Upper lobe of left lung (tissue), 6 donors: ENCODE measurements around the gene OGFOD2. TPM values are rescaled to one million over a fixed set of nuclear protein-coding genes. Genes with fewer than 3 reads are reported as not detected.
"Not testable (repeated sequence)": the region's sequence is repeated elsewhere in the genome, so short reads cannot be mapped to it uniquely, and the experiment has no call there.

ENCODE experiments used
- ATAC-seq, 2 donors: fragments of 200-7000 bp; cut with Tn5 transposase; one replicate each; pipeline ENCODE4 v1.9.1; 2022; ENCODE audit warnings: mild to moderate bottlenecking in 2 of 2, moderate library complexity in 2 of 2; ENCODE audit not compliant: low FRiP score in 2 of 2
- DNase-seq, 2 donors: peaks; one replicate each; pipeline ENCODE4 v3.0.0-alpha.2; 2019 to 2020
- H3K27ac ChIP-seq, 4 donors: fragments of 200-600 bp; sonication (generic); one replicate each; pipeline ENCODE4 v1.5.1; 2016 to 2019
- H3K27me3 ChIP-seq, 4 donors: fragments of 200-600 bp; sonication (generic); one replicate each; pipeline ENCODE4 v1.5.1; 2017 to 2019
- H3K36me3 ChIP-seq, 4 donors: fragments of 200-600 bp; sonication (generic); one replicate each; pipeline ENCODE4 v1.5.1; 2016 to 2019
- H3K4me1 ChIP-seq, 4 donors: fragments of 200-600 bp; sonication (generic); one replicate each; pipeline ENCODE4 v1.5.1; 2018 to 2019
- H3K4me3 ChIP-seq, 4 donors: fragments of 200-600 bp; sonication (generic); one replicate each; pipeline ENCODE4 v1.5.1; 2017 to 2019; ENCODE audit warnings: mild to moderate bottlenecking in 2 of 4, moderate library complexity in 1 of 4
- H3K9me3 ChIP-seq, 4 donors: fragments of 200-600 bp; sonication (generic); one replicate each; pipeline ENCODE4 v1.5.1; 2018 to 2019
- CTCF ChIP-seq, 6 experiments: fragments of 450-650 bp in 4 of 6; fragments of 200-600 bp in 2 of 6; sonication (generic) in 2 of 6; IDR thresholded peaks; one replicate each; pipeline ENCODE4 v1.5.1; 2016 to 2019; ENCODE audit warnings: antibody characterized with exemption in 6 of 6
- EP300 ChIP-seq, 4 donors: sonication (generic); formaldehyde crosslinking; IDR thresholded peaks; one replicate each; pipeline ENCODE4 v1.5.1; 2017; ENCODE audit warnings: antibody characterized with exemption in 4 of 4, control low read depth in 2 of 4
- POLR2A ChIP-seq, 4 donors: fragments of 450-650 bp; IDR thresholded peaks; one replicate each; pipeline ENCODE4 v1.5.1; 2016 to 2017; ENCODE audit warnings: antibody characterized with exemption in 4 of 4, mild to moderate bottlenecking in 2 of 4
- POLR2AphosphoS5 ChIP-seq, 2 donors: sonication (generic); formaldehyde crosslinking; IDR thresholded peaks; one replicate each; pipeline ENCODE4 v1.5.1; 2017; ENCODE audit warnings: antibody characterized with exemption in 2 of 2
- WGBS, 2 donors: methylation state at CpG; one replicate each; pipeline ENCODE4 v1.1.5; 2017 to 2018; 5-methylcytosine and 5-hydroxymethylcytosine counted together
- total RNA-seq, 6 donors: library from RNA; depleted of rRNA in 4 of 6; stranded (reverse); fragments of >200 nt in 4 of 6; gene quantifications; one replicate each; pipeline versions ENCODE4 v1.1.0 to v1.2.1, GENCODE V29; 2016 to 2021
- donor health status: DM: no; HTN: no; CAD: no; lungs with moderate emphysema.
- donor health status: DM: no; HTN: yes; CAD: no; lungs with severe emphysema.

OGFOD2 gene
- total RNA-seq, 6 donors from 2014 or later, result 8.1 to 44.0 (median 17.6) TPM

DNA sequence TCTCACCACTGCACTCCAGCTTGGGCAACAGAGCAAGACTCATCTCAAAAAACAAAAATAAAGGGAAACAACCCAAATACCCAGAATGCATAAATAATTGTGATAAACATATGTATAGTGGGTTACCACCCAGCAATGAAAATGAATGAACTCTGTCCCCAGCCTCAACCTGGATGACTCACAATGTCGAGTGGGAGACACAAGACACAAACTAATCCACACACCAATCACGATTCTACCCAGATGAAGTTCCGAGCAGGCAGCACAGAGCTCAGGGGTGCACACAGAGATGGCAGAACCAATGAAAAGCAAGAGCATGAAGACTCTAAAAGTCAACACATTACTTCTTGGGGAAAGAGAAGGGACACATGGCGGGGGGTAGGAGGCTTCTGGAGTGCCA lies 35.9 kb upstream of the OGFOD2 start:
- ATAC-seq (no peak), DNase-seq (no peak)
- Histone ChIP-seq H3K27ac (no peak overlapping the region), H3K4me3 (no peak overlapping the region), H3K4me1 (peaks cover 5 to 19% (median 9%) of the 10 kb centered on the region in 4 donors), H3K36me3 (no peaks in the 10 kb centered on the region), H3K9me3 (no peaks in the 10 kb centered on the region), H3K27me3 (no peaks in the 10 kb centered on the region)
- 86 to 96% methylated on average over 4 of the region's 4 CpGs for WGBS, 2 donors
- no peak for TF ChIP-seq POLR2A (IDR thresholded peaks at IDR 0.05)
- no peak for TF ChIP-seq CTCF (IDR thresholded peaks at IDR 0.05)
- no peak for TF ChIP-seq POLR2AphosphoS5 (IDR thresholded peaks at IDR 0.05)
- TF ChIP-seq EP300 (IDR thresholded peaks at IDR 0.05), result no peak

DNA sequence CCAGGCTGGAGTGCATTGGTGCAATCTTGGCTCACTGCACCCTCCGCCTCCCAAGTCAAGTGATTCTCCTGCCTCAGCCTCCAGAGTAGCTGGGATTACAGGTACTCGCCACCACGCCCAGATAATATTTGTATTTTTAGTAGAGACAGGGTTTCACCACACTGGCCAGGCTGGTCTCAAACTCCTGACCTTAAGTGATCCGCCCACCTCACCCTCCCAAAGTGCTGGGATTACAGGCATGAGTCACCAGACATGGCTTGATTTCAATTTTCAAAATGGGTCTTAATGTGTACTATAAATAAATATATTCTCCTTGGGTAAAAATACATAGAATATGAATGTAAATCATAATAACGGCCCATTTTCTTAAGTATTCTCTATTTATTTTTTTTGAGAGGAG lies 33.7 kb upstream of the OGFOD2 start:
- H3K36me3 ChIP-seq, H3K4me3 ChIP-seq, ATAC-seq, H3K27ac ChIP-seq, H3K27me3 ChIP-seq, H3K9me3 ChIP-seq: not testable (repeated sequence)
- 87 to 92% methylated on average over 5 of the region's 5 CpGs for WGBS, 2 donors
- peak in 1 of 2 donors; percentile 36 for DNase-seq
- H3K4me1 ChIP-seq, result peaks cover 13 to 38% (median 16%) of the 10 kb centered on the region in 4 donors

DNA sequence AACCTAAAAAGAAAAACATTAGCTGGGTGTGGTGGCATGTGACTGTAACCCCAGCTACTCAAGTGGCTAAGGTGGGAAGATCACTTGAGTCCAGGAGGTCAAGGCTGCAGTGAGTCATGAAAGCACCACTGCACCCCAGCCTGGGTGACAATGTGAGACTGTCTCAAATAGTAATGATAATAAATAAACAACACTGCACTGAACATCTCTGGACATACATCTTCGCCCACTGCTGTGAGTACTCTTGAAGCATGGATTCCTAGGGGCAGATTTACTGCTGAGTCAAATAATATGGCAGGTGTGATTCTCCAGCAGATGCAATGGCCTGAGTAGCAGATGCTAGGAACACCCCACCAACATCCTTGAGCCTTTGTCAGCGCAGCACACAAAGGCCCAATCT lies 32.4 kb upstream of the OGFOD2 start:
- H3K27ac ChIP-seq, result peak overlapping the region; percentile 18 to 81 (median 56)
- H3K4me3 ChIP-seq, result no peak overlapping the region
- DNase-seq (peak in 1 of 2 donors; percentile 76), ATAC-seq (no peak)
- peaks cover 24 to 51% (median 27%) of the 10 kb centered on the region in 4 donors for H3K4me1 ChIP-seq
- no peaks in the 10 kb centered on the region for H3K36me3 ChIP-seq
- no peaks in the 10 kb centered on the region for H3K9me3 ChIP-seq
- 75 to 84% methylated on average over 2 of the region's 2 CpGs for WGBS, 2 donors
- no peaks in the 10 kb centered on the region for H3K27me3 ChIP-seq
- TF ChIP-seq POLR2A (IDR thresholded peaks at IDR 0.05) (no peak), CTCF (IDR thresholded peaks at IDR 0.05) (no peak), POLR2AphosphoS5 (IDR thresholded peaks at IDR 0.05) (peak in 1 of 2 donors; percentile 23), EP300 (IDR thresholded peaks at IDR 0.05) (peak in 1 of 4 donors; percentile 74)

DNA sequence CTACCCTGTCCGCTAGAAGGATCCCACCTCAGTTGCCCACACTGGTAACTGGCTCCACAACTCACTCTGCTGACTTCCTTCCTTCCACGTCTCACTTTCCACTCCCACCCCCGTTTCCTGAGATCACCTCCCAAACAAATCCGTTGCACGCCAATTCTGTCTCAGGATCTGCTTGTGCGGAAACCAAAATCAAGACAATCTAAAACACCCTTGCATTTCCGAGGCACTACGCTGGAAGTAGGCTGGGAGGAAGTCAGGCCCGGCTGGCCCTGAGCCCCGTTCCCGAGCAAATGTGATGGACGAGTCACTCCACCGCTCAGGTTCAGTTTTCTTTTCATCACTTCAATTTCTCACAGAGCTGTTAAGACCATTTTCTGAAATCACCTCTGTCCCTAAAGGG lies 31.8 kb upstream of the OGFOD2 start:
- no peaks in the 10 kb centered on the region for H3K9me3 ChIP-seq
- H3K27ac ChIP-seq, result peak overlapping the region; percentile 18 to 81 (median 56)
- H3K4me3 ChIP-seq, result no peak overlapping the region
- TF ChIP-seq POLR2AphosphoS5 (IDR thresholded peaks at IDR 0.05) (peak; percentile 41 to 45), EP300 (IDR thresholded peaks at IDR 0.05) (no peak), POLR2A (IDR thresholded peaks at IDR 0.05) (no peak)
- no peaks in the 10 kb centered on the region for H3K27me3 ChIP-seq
- no peaks in the 10 kb centered on the region for H3K36me3 ChIP-seq
- 49 to 50% methylated on average over 13 of the region's 13 CpGs for WGBS, 2 donors
- no peak for DNase-seq
- H3K4me1 ChIP-seq, result peaks cover 27 to 54% (median 31%) of the 10 kb centered on the region in 4 donors
- ATAC-seq, result no peak

GRCh38 chr12:122944605-122945592 lies 30.1 kb upstream of the OGFOD2 start:
- no peak overlapping the region for H3K4me3 ChIP-seq
- no peaks in the 10 kb centered on the region for H3K9me3 ChIP-seq
- peak overlapping the region in 2 of 4 donors; percentile 66 to 81 for H3K27ac ChIP-seq
- H3K36me3 ChIP-seq, result no peaks in the 10 kb centered on the region
- ATAC-seq (no peak), DNase-seq (no peak)
- peaks cover 27 to 54% (median 31%) of the 10 kb centered on the region in 4 donors for H3K4me1 ChIP-seq
- no peak for TF ChIP-seq POLR2AphosphoS5 (IDR thresholded peaks at IDR 0.05)
- no peak for TF ChIP-seq CTCF (IDR thresholded peaks at IDR 0.05)
- no peak for TF ChIP-seq POLR2A (IDR thresholded peaks at IDR 0.05)
- TF ChIP-seq EP300 (IDR thresholded peaks at IDR 0.05), result no peak
- no peaks in the 10 kb centered on the region for H3K27me3 ChIP-seq
- WGBS, 2 donors, result 71 to 81% methylated on average over 6 to 14 of the region's 14 CpGs
